Epithelial cell of esophagus (primary cell): ENCODE data around the gene GPLD1.

Source experiments
- DNase-seq: peaks from one replicate; pipeline ENCODE4 v3.0.0; 2010; ENCODE audit warnings: low read depth
- H3K4me3 ChIP-seq: 2 replicates; pipeline ENCODE4 v1.5.1; 2011; ENCODE audit warnings: mild to moderate bottlenecking, low read length, control low read depth
- TF ChIP-seq, protein P1 (sequence below): IDR thresholded peaks from 2 replicates; pipeline ENCODE4 v1.5.1; 2011; ENCODE audit warnings: low read depth, mild to moderate bottlenecking, low read length, control low read depth, inconsistent platforms; ENCODE audit not compliant: insufficient read depth; ENCODE audit errors: missing control alignments

The GPLD1 gene

GRCh38 chr6:24506814-24507520 is 17.6 kb upstream of the GPLD1 start:
- no peak overlapping the region for H3K4me3 ChIP-seq
- DNase-seq: no peak
- TF ChIP-seq, protein P1, sequence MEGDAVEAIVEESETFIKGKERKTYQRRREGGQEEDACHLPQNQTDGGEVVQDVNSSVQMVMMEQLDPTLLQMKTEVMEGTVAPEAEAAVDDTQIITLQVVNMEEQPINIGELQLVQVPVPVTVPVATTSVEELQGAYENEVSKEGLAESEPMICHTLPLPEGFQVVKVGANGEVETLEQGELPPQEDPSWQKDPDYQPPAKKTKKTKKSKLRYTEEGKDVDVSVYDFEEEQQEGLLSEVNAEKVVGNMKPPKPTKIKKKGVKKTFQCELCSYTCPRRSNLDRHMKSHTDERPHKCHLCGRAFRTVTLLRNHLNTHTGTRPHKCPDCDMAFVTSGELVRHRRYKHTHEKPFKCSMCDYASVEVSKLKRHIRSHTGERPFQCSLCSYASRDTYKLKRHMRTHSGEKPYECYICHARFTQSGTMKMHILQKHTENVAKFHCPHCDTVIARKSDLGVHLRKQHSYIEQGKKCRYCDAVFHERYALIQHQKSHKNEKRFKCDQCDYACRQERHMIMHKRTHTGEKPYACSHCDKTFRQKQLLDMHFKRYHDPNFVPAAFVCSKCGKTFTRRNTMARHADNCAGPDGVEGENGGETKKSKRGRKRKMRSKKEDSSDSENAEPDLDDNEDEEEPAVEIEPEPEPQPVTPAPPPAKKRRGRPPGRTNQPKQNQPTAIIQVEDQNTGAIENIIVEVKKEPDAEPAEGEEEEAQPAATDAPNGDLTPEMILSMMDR: no peak

DNA sequence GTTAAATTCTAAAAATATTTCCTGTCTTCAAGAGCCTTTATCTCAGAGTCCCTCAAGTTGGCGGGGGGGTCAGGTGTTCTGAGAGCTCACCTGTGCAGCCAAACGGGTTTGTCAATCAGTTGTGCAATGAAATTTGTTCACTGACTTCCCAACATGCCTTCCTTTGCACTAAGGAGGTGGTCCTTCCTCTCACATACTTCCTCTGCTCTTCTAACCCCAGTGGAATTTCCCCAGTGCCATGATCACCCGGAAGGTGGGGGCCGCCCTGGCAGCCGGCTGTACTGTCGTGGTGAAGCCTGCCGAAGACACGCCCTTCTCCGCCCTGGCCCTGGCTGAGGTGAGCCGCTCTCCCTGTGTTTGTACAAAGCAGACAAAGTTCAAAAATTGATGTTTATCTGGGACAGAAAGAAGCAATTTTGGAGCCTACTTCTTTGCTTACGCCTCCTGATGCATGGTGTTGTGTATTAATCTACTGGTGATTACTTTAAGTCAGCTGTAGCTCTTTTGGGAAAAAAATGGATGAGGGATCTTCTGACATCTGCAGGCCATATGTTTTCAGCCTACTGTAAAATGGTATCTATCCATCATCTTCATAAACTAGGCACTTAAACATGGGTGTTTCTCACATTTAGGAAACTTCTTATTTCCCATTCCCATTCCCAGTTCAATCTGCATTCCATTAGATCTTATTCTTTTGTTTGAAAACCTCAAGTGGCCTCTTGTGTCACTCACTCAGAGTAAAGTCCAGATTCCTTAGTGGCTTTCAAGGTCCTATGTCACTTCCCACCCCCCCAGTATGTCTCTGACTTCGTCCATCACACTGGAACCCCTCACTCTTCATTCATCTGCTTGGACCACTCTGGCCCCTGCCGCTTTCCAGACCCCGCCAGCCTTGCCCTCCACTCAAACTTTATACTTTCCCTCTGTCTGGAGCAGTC is 15.5 kb upstream of the GPLD1 start:
- TF ChIP-seq, protein P1: no peak
- H3K4me3 ChIP-seq: no peak overlapping the region
- peak; percentile 78 for DNase-seq

DNA sequence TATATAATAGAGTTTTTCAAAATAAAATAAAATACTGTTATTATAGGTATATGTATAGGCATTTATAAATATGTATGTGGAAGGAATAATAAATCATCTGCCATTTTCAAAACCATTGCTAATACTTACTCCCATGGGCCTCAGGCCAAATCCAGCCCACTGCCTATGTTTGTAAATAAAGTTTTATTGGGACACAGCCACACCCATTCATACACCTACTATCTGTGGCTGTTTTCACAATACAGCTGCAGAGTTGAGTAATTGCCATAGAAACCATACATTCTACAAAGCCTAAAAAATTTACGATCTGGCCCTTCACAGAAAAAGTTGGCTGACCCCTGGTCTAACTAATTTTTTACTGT is 14.9 kb upstream of the GPLD1 start:
- peak; percentile 46 for DNase-seq
- TF ChIP-seq, protein P1: no peak
- H3K4me3 ChIP-seq: no peak overlapping the region

DNA sequence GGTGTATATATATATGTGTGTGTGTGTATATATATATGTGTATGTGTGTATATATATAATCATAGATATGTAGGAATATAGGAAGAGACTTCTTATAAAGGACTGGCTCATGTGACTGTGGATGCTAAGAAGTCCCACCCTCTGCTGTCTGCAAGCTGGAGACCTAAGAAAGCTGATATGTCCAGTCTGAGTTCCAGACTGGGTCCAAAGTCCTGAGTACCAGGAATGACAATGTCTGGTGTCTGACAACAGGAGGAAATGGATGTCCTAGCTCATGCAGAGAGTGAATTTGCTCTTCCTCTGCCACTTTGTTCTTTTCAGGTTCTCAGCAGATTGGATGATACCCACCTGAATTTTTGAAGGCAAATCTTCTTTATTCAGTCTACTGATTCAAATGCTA is 12.5 kb upstream of the GPLD1 start:
- H3K4me3 ChIP-seq: no peak overlapping the region
- no peak for DNase-seq
- TF ChIP-seq, protein P1: no peak

DNA sequence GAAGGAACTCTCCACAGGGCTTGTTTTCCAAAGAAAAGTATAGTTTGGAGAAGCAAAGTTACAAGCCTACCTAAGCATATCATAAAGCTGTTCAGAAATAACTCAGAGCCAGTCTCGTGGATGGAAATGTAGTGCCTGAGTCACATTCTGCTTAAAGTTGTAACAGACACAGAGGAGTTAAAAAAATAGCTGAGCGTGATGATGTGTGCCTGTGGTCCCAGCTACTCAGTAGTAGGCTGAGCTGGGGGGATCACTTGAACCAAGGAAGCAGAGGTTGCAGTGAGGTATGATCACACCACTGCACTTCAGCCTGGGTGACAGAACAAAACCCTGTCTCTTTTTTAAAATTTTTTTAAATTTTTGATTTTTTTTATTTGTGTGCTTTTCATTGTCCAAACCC is 12.0 kb upstream of the GPLD1 start:
- H3K4me3 ChIP-seq: no peak overlapping the region
- TF ChIP-seq, protein P1: no peak
- no peak for DNase-seq

GRCh38 chr6:24500683-24501082 is 11.3 kb upstream of the GPLD1 start:
- no peak overlapping the region for H3K4me3 ChIP-seq
- TF ChIP-seq, protein P1: no peak
- peak; percentile 25 for DNase-seq
